H9 (cell line): ENCODE data around the gene FOXO1. TPM values are rescaled to one million over a fixed set of nuclear protein-coding genes. Genes with fewer than 3 reads are reported as not detected.

Experiments
- DNase-seq: peaks from one replicate; pipeline ENCODE4 v3.0.0-alpha.2; 2017
- H2AFZ ChIP-seq: one replicate; pipeline ENCODE4 v1.6.1; 2013; ENCODE audit warnings: mild to moderate bottlenecking, low read length, control low read depth, moderate library complexity
- H2AK5ac ChIP-seq: 2 replicates; pipeline ENCODE4 v1.6.1; 2013; ENCODE audit warnings: low read length, control low read depth, mixed read lengths; ENCODE audit not compliant: insufficient read length
- H2BK120ac ChIP-seq: one replicate; pipeline ENCODE4 v1.6.1; 2013; ENCODE audit warnings: low read depth, mild to moderate bottlenecking, low read length, control low read depth, inconsistent platforms; ENCODE audit not compliant: poor library complexity, severe bottlenecking
- H2BK12ac ChIP-seq: 2 replicates; pipeline ENCODE4 v1.6.1; 2013; ENCODE audit warnings: low read length, control low read depth, mixed read lengths, low read depth; ENCODE audit not compliant: insufficient read length
- H2BK15ac ChIP-seq: 2 replicates; pipeline ENCODE4 v1.6.1; 2013; ENCODE audit warnings: low read depth, low read length, control low read depth
- H2BK20ac ChIP-seq: one replicate; pipeline ENCODE4 v1.6.1; 2013; ENCODE audit warnings: low read depth, mild to moderate bottlenecking, low read length, control low read depth, inconsistent platforms; ENCODE audit not compliant: poor library complexity, severe bottlenecking
- H2BK5ac ChIP-seq: 2 replicates; pipeline ENCODE4 v1.6.1; 2013; ENCODE audit warnings: low read length, control low read depth, mixed read lengths; ENCODE audit not compliant: insufficient read length
- H3K14ac ChIP-seq: 2 replicates; pipeline ENCODE4 v1.6.1; 2013; ENCODE audit warnings: low read length, control low read depth; ENCODE audit not compliant: insufficient read depth
- H3K18ac ChIP-seq: 2 replicates; pipeline ENCODE4 v1.6.1; 2013; ENCODE audit warnings: low read depth, mild to moderate bottlenecking, mixed read lengths, low read length, control low read depth; ENCODE audit not compliant: insufficient read length
- H3K23ac ChIP-seq: 2 replicates; pipeline ENCODE4 v1.6.1; 2013; ENCODE audit warnings: low read length, control low read depth, mixed read lengths, low read depth; ENCODE audit not compliant: insufficient read length
- H3K23me2 ChIP-seq: 2 replicates; pipeline ENCODE4 v1.6.1; 2013; ENCODE audit warnings: low read depth, mild to moderate bottlenecking, mixed read lengths, low read length, control low read depth; ENCODE audit not compliant: insufficient read length, poor library complexity, severe bottlenecking
- H3K27ac ChIP-seq: 2 replicates; pipeline ENCODE4 v1.5.1; 2013; ENCODE audit warnings: low read length, control low read depth, mixed read lengths, low read depth; ENCODE audit not compliant: insufficient read length
- H3K27me3 ChIP-seq: 2 replicates; pipeline ENCODE4 v1.6.1; 2013; ENCODE audit warnings: low read length, control low read depth, inconsistent platforms; ENCODE audit not compliant: insufficient read depth
- H3K4ac ChIP-seq: 2 replicates; pipeline ENCODE4 v1.6.1; 2013; ENCODE audit warnings: low read depth, mild to moderate bottlenecking, control low read depth, inconsistent platforms, low read length, moderate library complexity
- H3K4me1 ChIP-seq: 2 replicates; pipeline ENCODE4 v1.6.1; 2013; ENCODE audit warnings: low read length, control low read depth, inconsistent platforms; ENCODE audit not compliant: insufficient read depth
- H3K4me2 ChIP-seq: 2 replicates; pipeline ENCODE4 v1.6.1; 2013; ENCODE audit warnings: low read length, control low read depth, mixed read lengths; ENCODE audit not compliant: insufficient read length, insufficient read depth
- H3K56ac ChIP-seq: 2 replicates; pipeline ENCODE4 v1.6.1; 2013; ENCODE audit warnings: low read depth, mild to moderate bottlenecking, mixed read lengths, low read length, control low read depth; ENCODE audit not compliant: insufficient read length
- H3K79me1 ChIP-seq: 2 replicates; pipeline ENCODE4 v1.6.1; 2013; ENCODE audit warnings: low read depth, mild to moderate bottlenecking, moderate library complexity, low read length, control low read depth, inconsistent platforms; ENCODE audit not compliant: insufficient read depth, poor library complexity, severe bottlenecking
- H3K79me2 ChIP-seq: 2 replicates; pipeline ENCODE4 v1.6.1; 2013; ENCODE audit warnings: low read length, control low read depth, inconsistent platforms; ENCODE audit not compliant: insufficient read depth
- H3K9ac ChIP-seq: 2 replicates; pipeline ENCODE4 v1.6.1; 2013; ENCODE audit warnings: low read length, control low read depth, mixed read lengths; ENCODE audit not compliant: insufficient read length; ENCODE audit errors: extremely low read depth
- H3K9me3 ChIP-seq: one replicate; pipeline ENCODE4 v1.6.1; 2013; ENCODE audit warnings: low read depth, low read length, inconsistent platforms; ENCODE audit not compliant: control insufficient read depth
- H3T11ph ChIP-seq: one replicate; pipeline ENCODE4 v1.6.1; 2013; ENCODE audit warnings: mild to moderate bottlenecking, low read length, control low read depth, inconsistent platforms
- H4K20me1 ChIP-seq: one replicate; pipeline ENCODE4 v1.6.1; 2013; ENCODE audit not compliant: control insufficient read depth, insufficient read length, insufficient read depth
- H4K5ac ChIP-seq: 2 replicates; pipeline ENCODE4 v1.6.1; 2013; ENCODE audit warnings: low read depth, mild to moderate bottlenecking, mixed read lengths, low read length, control low read depth; ENCODE audit not compliant: insufficient read length
- H4K8ac ChIP-seq: replicated peaks from 2 replicates; pipeline ENCODE4 v1.6.1; 2013; ENCODE audit warnings: low read length, control low read depth, mixed read lengths, low read depth; ENCODE audit not compliant: insufficient read length
- H4K91ac ChIP-seq: 2 replicates; pipeline ENCODE4 v1.6.1; 2013; ENCODE audit warnings: low read depth, mild to moderate bottlenecking, moderate library complexity, mixed read lengths, low read length, control low read depth; ENCODE audit not compliant: insufficient read length
- H3K27ac Mint-ChIP-seq, 3 experiments: 2 replicates in 2 of 3; 3 replicates in 1 of 3; pipeline ENCODE4 v1.8.0; 2020 to 2021; ENCODE audit warnings: mixed read lengths in 3 of 3, mild to moderate bottlenecking in 1 of 3, moderate library complexity in 1 of 3
- H3K27me3 Mint-ChIP-seq: 2 replicates; pipeline ENCODE4 v1.8.0; 2021; ENCODE audit warnings: low read depth, mild to moderate bottlenecking, moderate library complexity, mixed read lengths
- H3K36me3 Mint-ChIP-seq, 3 experiments: 2 replicates in 2 of 3; 3 replicates in 1 of 3; pipeline ENCODE4 v1.8.0; 2020 to 2021; ENCODE audit warnings: low read depth in 3 of 3, mixed read lengths in 3 of 3; ENCODE audit not compliant: insufficient read depth in 1 of 3
- H3K4me1 Mint-ChIP-seq, 2 experiments: 2 replicates each; pipeline ENCODE4 v1.8.0; 2020; ENCODE audit warnings: mixed read lengths in 2 of 2
- H3K4me3 Mint-ChIP-seq, 2 experiments: 2 replicates in 1 of 2; 3 replicates in 1 of 2; pipeline ENCODE4 v1.8.0; 2020 to 2021; ENCODE audit warnings: mild to moderate bottlenecking in 2 of 2, mixed read lengths in 2 of 2, moderate library complexity in 1 of 2
- H3K9me3 Mint-ChIP-seq, 2 experiments: 2 replicates in 1 of 2; 3 replicates in 1 of 2; pipeline ENCODE4 v1.8.0; 2020; ENCODE audit warnings: mild to moderate bottlenecking in 2 of 2, mixed read lengths in 2 of 2, moderate library complexity in 1 of 2
- CTCF ChIP-seq: fragments of 200-600 bp; sonication (generic); conservative IDR thresholded peaks from 3 replicates; pipeline ENCODE4 v1.8.0; 2021; ENCODE audit warnings: antibody characterized with exemption, mild to moderate bottlenecking
- WGBS: extraction: QIAGEN DNeasy Blood & Tissue Kit; methylation state at CpG from one replicate; pipeline ENCODE4 v1.1.7; 2013; ENCODE audit warnings: missing lambda C conversion rate, low lambda C conversion rate, mixed read lengths; ENCODE audit not compliant: insufficient read length; ENCODE audit errors: extremely low coverage; 5-methylcytosine and 5-hydroxymethylcytosine counted together
- total RNA-seq: library from RNA; stranded (reverse); gene quantifications from 2 replicates; pipeline ENCODE4 v1.2.1, GENCODE V29; 2021

The FOXO1 gene
- total RNA-seq, 1 experiment from 2014 or later = 44.6 TPM

GRCh38 chr13:40629678-40630384 is 36.6 kb downstream of the FOXO1 start:
- Histone ChIP-seq H3K56ac (no peak overlapping the region), H4K91ac (no peak overlapping the region), H2BK20ac (no peak overlapping the region), H3K9me3 (no peaks in the 10 kb centered on the region), H3K4me2 (no peak overlapping the region), H3K79me2 (peaks cover 41% of the 10 kb centered on the region; the same call in 1 of the 2 replicates), H2BK12ac (no peak overlapping the region), H2BK5ac (no peak overlapping the region), H4K20me1 (no peaks in the 10 kb centered on the region), H3K9ac (no peak overlapping the region), H2AFZ (no peak overlapping the region), H3K18ac (no peak overlapping the region), H3K27me3 (no peaks in the 10 kb centered on the region), H3K4ac (no peak overlapping the region), H3T11ph (no peak overlapping the region), H2BK15ac (no peak overlapping the region), H3K79me1 (peaks cover 14% of the 10 kb centered on the region), H3K4me1 (peaks cover 2% of the 10 kb centered on the region; the same call in 1 of the 2 replicates), H3K23me2 (no peaks in the 10 kb centered on the region), H3K23ac (no peak overlapping the region), H2BK120ac (no peak overlapping the region), H4K8ac (no peak overlapping the region), H4K5ac (no peak overlapping the region), H2AK5ac (no peak overlapping the region), H3K14ac (no peak overlapping the region), H3K27ac (no peak overlapping the region)
- Mint-ChIP-seq H3K27ac (peak overlapping the region; percentile 24 to 82 (median 80); a peak in 5 of 7 replicates), H3K9me3 (no peaks in the 10 kb centered on the region), H3K4me3 (no peak overlapping the region), H3K36me3 (peaks cover 4 to 16% (median 13%) of the 10 kb centered on the region in 3 experiments), H3K27me3 (no peaks in the 10 kb centered on the region), H3K4me1 (peaks cover 46% of the 10 kb centered on the region in 2 experiments)
- TF ChIP-seq CTCF = no peak
- DNase-seq = no peak
- no CpG with 5 or more reads among the region's 3 CpGs for WGBS
